HEK293 (cell line): ENCODE results near the gene CFAP157.
A peak's percentile ranks its signal among the peaks of the same experiment; 100 is the strongest.

Experiments
- CTCF ChIA-PET: fragments of 350-600 bp; formaldehyde crosslinking; extraction: SDS; loops from one replicate; lab custom pipeline; 2021; ENCODE audit warnings: antibody characterized with exemption; lab: Yijun Ruan, JAX
- POLR2A ChIA-PET: fragments of 300-600 bp; formaldehyde crosslinking; extraction: SDS; loops from one replicate; lab custom pipeline; 2020; ENCODE audit warnings: antibody characterized with exemption, inconsistent platforms; lab: Yijun Ruan, JAX
- H3K27ac ChIP-seq: fragments of 200-500 bp; sonication (Bioruptor generic); 2 replicates; pipeline ENCODE4 v1.5.1; 2014; ENCODE audit warnings: low read depth, low read length, control low read depth, inconsistent platforms; ENCODE audit errors: extremely low read depth
- H3K36me3 ChIP-seq, 2 experiments: fragments of 200-500 bp in 1 of 2; sonication (Bioruptor generic) in 1 of 2; 1 replicate in 1 of 2; 2 replicates in 1 of 2; pipeline ENCODE4 v1.5.1; 2014 to 2017; ENCODE audit warnings: inconsistent platforms in 2 of 2, low read length in 2 of 2; ENCODE audit not compliant: control insufficient read depth in 2 of 2, insufficient read depth in 1 of 2
- H3K4me1 ChIP-seq: fragments of 200-500 bp; sonication (Bioruptor generic); 2 replicates; pipeline ENCODE4 v1.5.1; 2014; ENCODE audit warnings: mild to moderate bottlenecking, low read length, inconsistent platforms; ENCODE audit not compliant: control insufficient read depth, insufficient read depth
- H3K4me3 ChIP-seq: 2 replicates; pipeline ENCODE4 v1.5.1; 2011; ENCODE audit warnings: low read depth, mild to moderate bottlenecking, control low read depth, low read length, moderate library complexity
- H3K9me3 ChIP-seq: fragments of 200-500 bp; sonication (Bioruptor generic); 2 replicates; pipeline ENCODE4 v1.5.1; 2014; ENCODE audit warnings: low read depth, low read length, inconsistent platforms; ENCODE audit not compliant: control insufficient read depth, insufficient read depth
- GLIS1 ChIP-seq: fragments of 450-650 bp; formaldehyde crosslinking; IDR thresholded peaks from 2 replicates; pipeline ENCODE4 v1.5.1; 2016; ENCODE audit warnings: missing biosample characterization, missing genetic modification characterization
- GLIS2 ChIP-seq: fragments of 450-650 bp; formaldehyde crosslinking; IDR thresholded peaks from 2 replicates; pipeline ENCODE4 v1.5.1; 2016; ENCODE audit warnings: missing biosample characterization, missing genetic modification characterization
- KLF1 ChIP-seq: fragments of 450-650 bp; formaldehyde crosslinking; IDR thresholded peaks from 2 replicates; pipeline ENCODE4 v1.5.1; 2016; ENCODE audit warnings: missing biosample characterization, missing genetic modification characterization
- ZBTB21 ChIP-seq: fragments of 450-650 bp; formaldehyde crosslinking; IDR thresholded peaks from 2 replicates; pipeline ENCODE4 v1.5.1; 2017; ENCODE audit warnings: missing biosample characterization, missing genetic modification characterization
- ZNF211 ChIP-seq: fragments of 450-650 bp; formaldehyde crosslinking; IDR thresholded peaks from 2 replicates; pipeline ENCODE4 v1.5.1; 2016; ENCODE audit warnings: low read depth, missing biosample characterization, missing genetic modification characterization
- ZNF558 ChIP-seq: fragments of 450-650 bp; formaldehyde crosslinking; IDR thresholded peaks from 2 replicates; pipeline ENCODE4 v1.5.1; 2016; ENCODE audit warnings: missing biosample characterization, missing genetic modification characterization
- ZNF621 ChIP-seq: fragments of 450-650 bp; formaldehyde crosslinking; IDR thresholded peaks from 2 replicates; pipeline ENCODE4 v1.5.1; 2017; ENCODE audit warnings: missing biosample characterization, missing genetic modification characterization
- TF ChIP-seq, protein P1 (sequence below): fragments of 450-650 bp; IDR thresholded peaks from 2 replicates; pipeline ENCODE4 v1.5.1; 2018; ENCODE audit warnings: missing biosample characterization, missing genetic modification characterization
- TF ChIP-seq, protein P2 (sequence below): fragments of 450-650 bp; formaldehyde crosslinking; IDR thresholded peaks from 2 replicates; pipeline ENCODE4 v1.5.1; 2016; ENCODE audit warnings: missing biosample characterization, missing genetic modification characterization
- TF ChIP-seq, protein P3 (sequence below): fragments of 450-650 bp; formaldehyde crosslinking; IDR thresholded peaks from 2 replicates; pipeline ENCODE4 v1.5.1; 2016; ENCODE audit warnings: missing biosample characterization, missing genetic modification characterization
- TF ChIP-seq, protein P4 (sequence below): fragments of 450-650 bp; formaldehyde crosslinking; IDR thresholded peaks from 2 replicates; pipeline ENCODE4 v1.5.1; 2016; ENCODE audit warnings: missing biosample characterization, missing genetic modification characterization

CFAP157 gene

DNA sequence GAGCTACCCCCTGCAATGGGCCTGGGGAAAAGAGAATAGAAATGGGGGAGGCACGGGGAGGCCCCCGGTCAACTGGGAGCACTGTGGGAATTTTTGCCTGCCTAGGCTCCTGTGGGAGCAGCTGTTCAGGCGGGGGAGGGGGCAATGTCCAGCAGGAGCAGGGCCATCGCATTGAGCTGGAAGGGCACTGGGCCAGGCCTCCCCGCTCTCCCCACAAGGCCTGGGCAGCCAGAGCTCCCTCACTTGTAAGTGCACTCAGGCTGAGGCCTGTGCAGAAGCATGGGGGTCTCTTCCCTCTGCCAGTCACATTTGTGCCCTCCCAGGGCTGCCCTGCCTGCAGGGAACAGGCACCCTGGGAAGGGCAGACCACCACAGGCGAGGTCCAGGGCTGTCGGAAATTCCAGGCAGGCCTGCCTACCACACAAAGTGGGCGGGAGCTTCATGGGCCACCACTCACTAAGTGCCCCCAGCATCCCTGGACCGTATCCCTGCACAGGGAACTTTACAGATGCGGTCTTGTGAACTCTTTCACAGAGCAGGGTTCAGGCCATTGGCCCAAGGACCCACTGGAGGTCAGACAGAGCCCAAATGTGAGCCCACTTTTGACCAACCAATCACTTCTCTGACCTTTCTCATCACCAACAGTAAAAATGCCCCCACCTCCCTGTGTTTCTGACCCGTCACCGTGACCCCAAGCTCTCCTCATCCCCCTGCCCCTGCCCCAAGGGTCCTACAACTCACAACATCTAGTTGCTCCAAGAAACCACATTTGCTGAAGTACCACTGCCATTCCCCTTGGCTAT is 1.0 kb upstream of the CFAP157 start:
- CTCF ChIA-PET = interaction anchor here (1.4 kb wide), 1 partner anchor 29 kb away, joined by 5 read pairs; the partner anchor contains the start of gene TOR2A
- Histone ChIP-seq H3K9me3 (no peaks in the 10 kb centered on the region), H3K36me3 (no peaks in the 10 kb centered on the region), H3K4me3 (no peak overlapping the region), H3K4me1 (no peaks in the 10 kb centered on the region), H3K27ac (no peak overlapping the region)
- no peak for TF ChIP-seq ZNF558 (tag by site-specific recombination)
- TF ChIP-seq GLIS1 (tag by site-specific recombination) = peak; percentile 17; the same call in 1 of the 2 replicates
- no peak for TF ChIP-seq ZNF621 (tag by site-specific recombination)
- no peak for TF ChIP-seq ZBTB21 (tag by site-specific recombination)
- POLR2A ChIA-PET = interaction anchor here (0.7 to 2.8 kb wide), 3 partner anchors 10 to 191 kb away, joined by 3 to 8 read pairs (median 7); partner anchors contain the start of genes PTRH1 and TTC16

DNA sequence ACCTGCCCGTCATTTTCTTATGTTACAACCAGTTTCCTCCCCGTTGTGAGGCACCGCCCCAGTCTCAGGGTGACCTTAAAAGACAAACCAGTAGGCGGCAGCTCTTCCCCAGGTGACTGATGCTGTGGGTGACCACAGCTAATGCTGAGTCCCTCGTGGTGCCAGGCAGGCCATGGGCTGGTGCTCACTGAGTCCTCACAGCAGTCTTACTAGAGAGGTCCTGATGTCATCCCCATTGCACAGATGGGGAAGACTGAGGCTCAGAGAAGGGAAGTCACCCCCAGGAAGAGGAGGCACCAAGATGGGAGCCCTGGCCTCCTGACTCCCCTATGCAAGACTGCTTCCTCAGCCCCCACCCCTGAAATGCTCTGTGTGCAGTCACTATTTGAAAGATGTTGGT is 978 bp downstream of the CFAP157 start:
- no peaks in the 10 kb centered on the region for H3K36me3 ChIP-seq
- H3K9me3 ChIP-seq = no peaks in the 10 kb centered on the region
- no peaks in the 10 kb centered on the region for H3K4me1 ChIP-seq
- no peak overlapping the region for H3K27ac ChIP-seq
- ChIA-PET POLR2A (no interaction called here), CTCF (interaction anchor here (1.2 kb wide), 1 partner anchor 27 kb away, joined by 3 read pairs; the partner anchor contains the start of gene TOR2A)
- H3K4me3 ChIP-seq = no peak overlapping the region
- TF ChIP-seq ZNF211 (tag by site-specific recombination) (no peak), KLF1 (tag by site-specific recombination) (no peak)
- TF ChIP-seq, protein P1, sequence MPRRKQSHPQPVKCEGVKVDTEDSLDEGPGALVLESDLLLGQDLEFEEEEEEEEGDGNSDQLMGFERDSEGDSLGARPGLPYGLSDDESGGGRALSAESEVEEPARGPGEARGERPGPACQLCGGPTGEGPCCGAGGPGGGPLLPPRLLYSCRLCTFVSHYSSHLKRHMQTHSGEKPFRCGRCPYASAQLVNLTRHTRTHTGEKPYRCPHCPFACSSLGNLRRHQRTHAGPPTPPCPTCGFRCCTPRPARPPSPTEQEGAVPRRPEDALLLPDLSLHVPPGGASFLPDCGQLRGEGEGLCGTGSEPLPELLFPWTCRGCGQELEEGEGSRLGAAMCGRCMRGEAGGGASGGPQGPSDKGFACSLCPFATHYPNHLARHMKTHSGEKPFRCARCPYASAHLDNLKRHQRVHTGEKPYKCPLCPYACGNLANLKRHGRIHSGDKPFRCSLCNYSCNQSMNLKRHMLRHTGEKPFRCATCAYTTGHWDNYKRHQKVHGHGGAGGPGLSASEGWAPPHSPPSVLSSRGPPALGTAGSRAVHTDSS (tag by site-specific recombination) = no peak
- TF ChIP-seq, protein P2, sequence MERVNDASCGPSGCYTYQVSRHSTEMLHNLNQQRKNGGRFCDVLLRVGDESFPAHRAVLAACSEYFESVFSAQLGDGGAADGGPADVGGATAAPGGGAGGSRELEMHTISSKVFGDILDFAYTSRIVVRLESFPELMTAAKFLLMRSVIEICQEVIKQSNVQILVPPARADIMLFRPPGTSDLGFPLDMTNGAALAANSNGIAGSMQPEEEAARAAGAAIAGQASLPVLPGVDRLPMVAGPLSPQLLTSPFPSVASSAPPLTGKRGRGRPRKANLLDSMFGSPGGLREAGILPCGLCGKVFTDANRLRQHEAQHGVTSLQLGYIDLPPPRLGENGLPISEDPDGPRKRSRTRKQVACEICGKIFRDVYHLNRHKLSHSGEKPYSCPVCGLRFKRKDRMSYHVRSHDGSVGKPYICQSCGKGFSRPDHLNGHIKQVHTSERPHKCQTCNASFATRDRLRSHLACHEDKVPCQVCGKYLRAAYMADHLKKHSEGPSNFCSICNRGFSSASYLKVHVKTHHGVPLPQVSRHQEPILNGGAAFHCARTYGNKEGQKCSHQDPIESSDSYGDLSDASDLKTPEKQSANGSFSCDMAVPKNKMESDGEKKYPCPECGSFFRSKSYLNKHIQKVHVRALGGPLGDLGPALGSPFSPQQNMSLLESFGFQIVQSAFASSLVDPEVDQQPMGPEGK = no peak
- TF ChIP-seq, protein P3, sequence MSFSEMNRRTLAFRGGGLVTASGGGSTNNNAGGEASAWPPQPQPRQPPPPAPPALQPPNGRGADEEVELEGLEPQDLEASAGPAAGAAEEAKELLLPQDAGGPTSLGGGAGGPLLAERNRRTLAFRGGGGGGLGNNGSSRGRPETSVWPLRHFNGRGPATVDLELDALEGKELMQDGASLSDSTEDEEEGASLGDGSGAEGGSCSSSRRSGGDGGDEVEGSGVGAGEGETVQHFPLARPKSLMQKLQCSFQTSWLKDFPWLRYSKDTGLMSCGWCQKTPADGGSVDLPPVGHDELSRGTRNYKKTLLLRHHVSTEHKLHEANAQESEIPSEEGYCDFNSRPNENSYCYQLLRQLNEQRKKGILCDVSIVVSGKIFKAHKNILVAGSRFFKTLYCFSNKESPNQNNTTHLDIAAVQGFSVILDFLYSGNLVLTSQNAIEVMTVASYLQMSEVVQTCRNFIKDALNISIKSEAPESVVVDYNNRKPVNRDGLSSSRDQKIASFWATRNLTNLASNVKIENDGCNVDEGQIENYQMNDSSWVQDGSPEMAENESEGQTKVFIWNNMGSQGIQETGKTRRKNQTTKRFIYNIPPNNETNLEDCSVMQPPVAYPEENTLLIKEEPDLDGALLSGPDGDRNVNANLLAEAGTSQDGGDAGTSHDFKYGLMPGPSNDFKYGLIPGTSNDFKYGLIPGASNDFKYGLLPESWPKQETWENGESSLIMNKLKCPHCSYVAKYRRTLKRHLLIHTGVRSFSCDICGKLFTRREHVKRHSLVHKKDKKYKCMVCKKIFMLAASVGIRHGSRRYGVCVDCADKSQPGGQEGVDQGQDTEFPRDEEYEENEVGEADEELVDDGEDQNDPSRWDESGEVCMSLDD (tag by site-specific recombination) = no peak

DNA sequence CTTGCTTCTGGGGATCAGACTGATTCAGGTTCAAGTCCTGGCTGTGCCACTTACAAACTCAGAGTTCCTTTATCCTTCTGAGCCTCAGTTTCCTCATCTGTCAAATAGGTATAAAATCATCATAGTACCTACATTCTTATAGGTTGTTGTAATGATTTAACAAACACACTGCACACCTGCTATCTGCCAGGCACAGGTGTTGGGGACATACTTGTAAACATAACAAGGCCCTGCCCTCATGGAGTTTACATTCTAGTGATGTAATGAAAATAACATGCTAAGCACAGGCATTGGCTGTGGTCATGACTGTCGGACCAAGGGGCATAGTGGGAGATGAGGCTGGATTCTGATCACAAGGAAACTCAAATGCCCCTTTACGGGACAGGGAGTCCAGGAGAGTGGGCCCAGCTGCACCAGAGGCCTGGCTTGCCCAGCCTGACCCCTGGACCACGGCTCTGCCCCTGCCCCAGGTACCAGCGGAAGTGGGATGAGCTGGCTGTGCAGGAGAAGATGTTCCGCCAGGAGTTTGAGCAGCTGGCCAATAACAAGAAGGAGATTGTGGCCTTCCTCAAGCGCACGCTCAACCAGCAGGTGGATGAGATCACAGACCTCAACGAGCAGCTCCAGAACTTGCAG is 2.3 kb downstream of the CFAP157 start:
- Histone ChIP-seq H3K27ac (no peak overlapping the region), H3K4me1 (no peaks in the 10 kb centered on the region), H3K36me3 (no peaks in the 10 kb centered on the region), H3K9me3 (no peaks in the 10 kb centered on the region), H3K4me3 (no peak overlapping the region)
- TF ChIP-seq, protein P4, sequence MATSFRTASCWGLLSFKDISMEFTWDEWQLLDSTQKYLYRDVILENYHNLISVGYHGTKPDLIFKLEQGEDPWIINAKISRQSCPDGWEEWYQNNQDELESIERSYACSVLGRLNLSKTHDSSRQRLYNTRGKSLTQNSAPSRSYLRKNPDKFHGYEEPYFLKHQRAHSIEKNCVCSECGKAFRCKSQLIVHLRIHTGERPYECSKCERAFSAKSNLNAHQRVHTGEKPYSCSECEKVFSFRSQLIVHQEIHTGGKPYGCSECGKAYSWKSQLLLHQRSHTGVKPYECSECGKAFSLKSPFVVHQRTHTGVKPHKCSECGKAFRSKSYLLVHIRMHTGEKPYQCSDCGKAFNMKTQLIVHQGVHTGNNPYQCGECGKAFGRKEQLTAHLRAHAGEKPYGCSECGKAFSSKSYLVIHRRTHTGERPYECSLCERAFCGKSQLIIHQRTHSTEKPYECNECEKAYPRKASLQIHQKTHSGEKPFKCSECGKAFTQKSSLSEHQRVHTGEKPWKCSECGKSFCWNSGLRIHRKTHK = no peak
- no peak for TF ChIP-seq GLIS2 (tag by site-specific recombination)
- POLR2A ChIA-PET = no interaction called here
- CTCF ChIA-PET = interaction anchor here (0.7 to 1.2 kb wide), 4 partner anchors 26 to 160 kb away, joined by 3 read pairs; partner anchors contain the start of gene TOR2A
